CD4-positive, alpha-beta T cell treated with Interleukin-15 for 4 hours (primary cell): ENCODE measurements around the gene MMP28.

ENCODE experiments used
- DNase-seq: peaks from one replicate; pipeline ENCODE4 v3.0.0-alpha.2; 2020; ENCODE audit warnings: low spot score

MMP28 gene

GRCh38 chr17:35725058-35725457, 70.4 kb downstream of the MMP28 start:
- no peak for DNase-seq

GRCh38 chr17:35723735-35724134, 71.7 kb downstream of the MMP28 start:
- DNase-seq = no peak

GRCh38 chr17:35717475-35717874, 78.0 kb downstream of the MMP28 start:
- DNase-seq = no peak

GRCh38 chr17:35716897-35717465, 78.5 kb downstream of the MMP28 start:
- no peak for DNase-seq

- no peak for DNase-seq
Observed at GRCh38 chr17:35716173-35716572, 79.3 kb downstream of the MMP28 start.
